Effector CD8-positive, alpha-beta T cell (primary cell): ENCODE results near the gene TECR.
A peak's percentile ranks its signal among the peaks of the same experiment; 100 is the strongest.
"Not testable (repeated sequence)": the region's sequence is repeated elsewhere in the genome, so short reads cannot be mapped to it uniquely, and the experiment has no call there.

Experiments used
- DNase-seq: peaks from one replicate; lab custom pipeline; 2025; lab: John Stamatoyannopoulos, UW
- total RNA-seq, 4 experiments: gene quantifications; one replicate each; lab custom pipeline; 2026; lab: John Stamatoyannopoulos, UW

The TECR gene
- 26.1 to 61.7 (median 46.5) reads per million in 4 experiments for total RNA-seq

DNA sequence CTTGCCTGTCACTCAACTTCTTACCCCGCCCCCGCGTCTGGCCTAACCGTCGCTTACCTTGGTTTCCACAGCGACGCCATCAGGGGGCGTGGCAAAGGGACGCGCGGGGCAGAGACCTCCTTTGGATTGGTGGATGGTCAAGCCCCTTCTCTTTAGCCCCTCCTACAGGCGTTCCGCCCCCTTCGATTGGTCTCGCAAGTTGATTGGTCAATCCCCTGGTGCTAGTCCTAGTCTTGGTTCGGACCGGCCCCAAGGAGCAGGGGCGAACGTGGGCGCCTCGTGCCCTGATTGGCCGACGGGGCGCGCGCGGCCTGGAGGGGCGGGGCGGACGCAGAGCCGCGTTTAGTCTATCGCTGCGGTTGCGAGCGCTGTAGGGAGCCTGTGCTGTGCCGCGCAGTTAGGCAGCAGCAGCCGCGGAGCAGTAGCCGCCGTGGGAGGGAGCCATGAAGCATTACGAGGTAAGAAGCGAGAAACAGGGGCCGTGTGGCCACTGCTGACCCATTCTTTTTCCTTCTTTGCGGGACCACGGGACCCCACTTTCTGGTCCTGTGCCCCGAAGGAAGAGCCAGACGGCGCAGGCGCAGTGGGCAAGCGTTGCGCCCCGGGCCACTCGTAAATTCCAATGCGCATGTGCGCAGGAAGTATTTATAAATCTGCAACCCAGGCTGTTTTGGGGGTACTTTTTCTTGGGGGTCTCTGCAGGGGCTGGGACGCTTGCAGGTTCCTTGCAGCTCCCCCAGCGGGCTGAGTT is at the start of gene TECR:
TECR (plus strand) TSS at position 341 of the 751 bp plus-strand sequence; CDS start at position 444, 103 bp downstream.
- DNase-seq = peak; percentile 100

DNA sequence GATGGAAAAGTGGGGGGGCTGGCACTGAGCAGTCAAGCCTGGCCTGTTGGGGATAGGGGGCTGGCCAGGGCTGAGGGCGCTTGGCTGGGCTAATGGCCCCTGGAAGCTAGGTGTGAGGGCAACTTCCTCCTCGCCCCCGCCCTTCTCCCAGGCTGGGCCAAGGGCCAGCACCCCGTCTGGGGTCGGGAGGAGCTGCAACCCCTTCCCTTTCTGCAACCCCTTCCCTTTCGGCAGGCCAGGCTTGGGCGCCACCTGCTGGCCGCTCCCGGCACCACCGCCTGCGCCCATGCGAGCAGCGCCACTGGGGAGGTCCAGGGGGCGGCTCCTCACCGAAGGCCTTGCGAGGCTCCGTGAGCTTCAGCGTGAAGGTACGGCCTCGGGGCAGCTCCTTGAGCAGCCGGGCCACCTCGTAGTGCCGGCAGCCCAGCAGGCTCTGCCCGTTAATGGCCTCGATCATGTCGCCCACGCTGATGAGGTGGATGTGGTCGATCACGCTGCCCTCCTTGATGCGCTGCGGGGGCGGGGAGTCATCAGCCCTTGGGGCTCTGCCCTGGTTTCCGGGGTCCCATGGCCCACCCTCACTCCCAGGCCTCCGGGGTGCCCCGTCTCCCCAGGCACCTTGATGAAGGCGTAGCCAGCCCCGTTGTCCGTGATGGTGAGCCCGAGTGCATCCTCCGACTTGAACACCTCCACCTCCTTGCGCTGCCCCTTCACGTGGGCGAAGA is 49.3 kb upstream of the TECR start:
- peak; percentile 59 for DNase-seq

DNA sequence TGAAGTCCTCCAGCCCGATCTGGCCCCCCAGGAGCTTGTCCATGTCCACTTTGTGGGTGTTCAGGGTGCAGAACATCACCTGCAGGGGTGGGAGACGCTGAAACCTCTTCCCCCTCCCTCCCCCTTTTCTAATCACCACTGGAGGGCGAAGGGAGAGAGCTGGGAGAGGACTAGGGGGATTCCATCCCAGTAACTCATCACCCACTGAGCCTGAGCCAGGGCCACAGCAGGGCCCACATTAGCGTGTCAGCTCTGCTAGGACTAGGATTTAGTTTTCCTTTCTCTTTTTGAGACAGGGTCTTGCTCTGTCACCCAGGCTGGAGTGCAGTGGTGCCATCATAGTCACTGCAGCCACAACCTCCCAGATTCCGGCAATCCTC is 48.7 kb upstream of the TECR start:
- no peak for DNase-seq

GRCh38 chr19:14482172-14482941 is 47.0 kb upstream of the TECR start:
- DNase-seq = no peak

GRCh38 chr19:14487370-14488125 is 41.8 kb upstream of the TECR start:
- no peak for DNase-seq

DNA sequence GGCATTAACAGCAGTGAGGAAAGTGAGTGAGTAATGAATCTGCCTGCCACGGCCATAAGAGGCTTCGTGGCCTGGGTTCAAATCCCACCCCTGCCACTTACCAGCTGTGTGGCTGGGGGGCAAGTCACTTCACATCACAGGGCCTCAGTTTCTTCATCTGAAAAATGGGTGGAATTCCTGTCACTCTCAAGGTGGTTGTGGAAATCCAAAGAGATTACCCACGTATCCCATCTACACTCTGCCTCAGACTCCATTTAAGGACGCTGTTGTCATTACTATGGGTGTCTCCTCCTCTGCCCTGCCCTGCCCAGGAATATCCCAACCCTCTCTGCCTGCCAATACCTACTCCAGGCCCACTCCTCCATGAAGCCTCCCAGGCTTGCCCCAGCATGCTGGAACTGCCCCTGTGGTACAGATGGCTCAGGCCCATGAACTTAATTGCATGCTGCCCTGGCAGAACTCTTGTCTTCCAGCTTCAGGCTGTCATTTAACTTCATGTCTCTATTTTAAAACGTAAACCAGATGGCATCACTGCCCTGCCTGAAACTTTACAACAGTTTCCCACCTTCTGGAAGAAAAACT is 36.5 kb upstream of the TECR start:
- DNase-seq = no peak

GRCh38 chr19:14494411-14494810 is 35.0 kb upstream of the TECR start:
- no peak for DNase-seq

- DNase-seq = no peak
Measured at GRCh38 chr19:14494910-14495671, 34.3 kb upstream of the TECR start.

DNA sequence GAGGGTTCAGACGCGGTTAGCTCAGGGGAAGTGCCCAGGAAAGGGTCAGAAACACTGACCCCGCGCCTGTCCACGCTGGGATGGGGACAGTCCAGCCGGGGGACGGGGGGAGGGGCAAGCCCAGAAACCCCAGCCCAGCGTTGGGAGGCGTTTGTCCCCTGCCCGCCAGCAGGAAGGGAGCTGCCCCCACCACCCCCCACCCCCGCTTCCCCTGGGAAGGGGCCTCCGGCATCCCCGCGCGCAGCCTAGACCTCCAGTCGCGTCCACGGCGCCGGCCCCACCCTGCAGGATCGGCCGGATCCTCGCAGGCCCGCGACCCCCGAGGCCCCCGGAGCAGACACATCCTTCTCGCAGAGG is 33.7 kb upstream of the TECR start:
- DNase-seq = no peak

- DNase-seq = peak; percentile 70
Measured at GRCh38 chr19:14496029-14496833, 33.2 kb upstream of the TECR start, which contains the start of gene GIPC1. GIPC1 (minus strand) TSS chr19:14496127; CDS start chr19:14482976, 13,151 bp downstream.

DNA sequence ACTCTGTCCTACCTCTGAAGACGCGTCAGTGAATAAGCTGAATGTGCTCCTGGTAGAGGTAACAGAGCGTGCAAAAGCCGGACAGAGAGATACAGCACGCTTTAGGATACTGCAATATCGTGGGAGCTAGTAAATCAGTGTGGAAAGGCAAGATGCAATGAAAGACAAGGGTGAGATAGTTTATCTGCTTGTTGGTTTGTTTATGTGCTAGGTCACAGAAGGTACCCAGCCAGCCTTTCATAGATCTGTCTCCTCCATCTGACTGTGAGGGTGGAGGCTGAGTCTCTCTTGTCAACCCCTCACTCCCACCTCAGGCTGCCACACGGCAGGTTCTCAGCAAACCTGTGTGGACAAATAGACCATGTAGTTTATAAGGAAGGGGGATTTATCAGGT is 32.6 kb upstream of the TECR start:
- DNase-seq = no peak

DNA sequence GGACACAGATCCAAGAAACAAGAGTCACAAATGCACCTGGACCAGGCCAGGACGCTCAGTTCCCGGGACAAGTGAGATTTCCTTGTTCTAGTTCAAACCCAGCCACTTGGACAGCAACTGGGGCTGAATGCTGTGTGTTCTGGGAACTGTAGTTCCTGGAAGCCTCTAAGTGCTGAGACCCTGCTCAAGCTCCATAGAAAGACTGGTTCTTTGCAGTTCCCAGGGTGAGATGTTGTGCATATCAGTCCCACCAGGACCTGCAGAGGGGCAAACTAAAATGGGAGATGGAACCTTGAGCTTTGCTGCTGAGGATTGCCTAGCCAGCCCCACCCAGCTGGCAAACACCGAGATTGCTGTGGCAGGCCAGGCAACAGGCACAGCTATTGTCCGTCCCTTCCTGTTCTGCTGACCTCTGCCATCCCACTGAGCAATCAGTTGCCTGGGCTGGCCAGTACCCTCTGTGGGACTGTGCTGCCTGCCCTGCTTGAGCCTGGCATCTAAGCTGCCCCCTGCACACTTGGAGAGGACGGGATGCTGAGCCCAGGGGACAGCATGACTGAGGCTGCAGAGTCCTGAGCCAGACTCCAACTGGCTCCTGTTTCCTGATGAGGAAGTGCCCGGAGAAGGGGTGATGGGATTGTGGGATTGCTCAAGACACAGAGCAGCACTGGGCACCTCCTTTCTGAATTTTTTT is 32.0 kb upstream of the TECR start:
- DNase-seq = no peak

- no peak for DNase-seq
Measured at GRCh38 chr19:14502334-14503092, 26.9 kb upstream of the TECR start.

GRCh38 chr19:14503285-14503684 is 26.1 kb upstream of the TECR start:
- no peak for DNase-seq

DNA sequence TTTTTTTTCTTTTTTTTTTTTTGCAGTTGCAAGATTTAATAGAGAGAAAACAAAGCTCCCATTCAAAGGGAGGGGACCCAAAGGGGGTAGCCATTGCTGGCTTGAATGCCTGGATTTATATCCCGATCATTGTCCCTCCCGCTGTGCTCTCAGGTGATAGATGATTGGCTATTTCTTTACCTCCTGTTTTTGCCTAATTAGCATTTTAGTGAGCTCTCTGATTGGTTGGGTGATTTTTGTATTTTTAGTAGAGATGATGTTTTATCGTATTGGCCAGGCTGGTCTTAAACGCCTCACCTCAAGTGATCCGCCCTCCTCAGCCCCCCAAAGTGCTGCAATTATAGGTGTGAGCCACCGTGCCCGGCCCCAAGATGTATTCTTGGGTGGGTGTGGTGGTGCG is 24.8 kb upstream of the TECR start:
- DNase-seq = not testable (repeated sequence)

GRCh38 chr19:14505488-14506239 is 23.7 kb upstream of the TECR start:
- DNase-seq = peak; percentile 69

GRCh38 chr19:14507704-14508542 is 21.5 kb upstream of the TECR start:
- no peak for DNase-seq
